ENCODE data around the gene GPC5.

The GPC5 gene

GRCh38 chr13:92150606-92151005, 752.2 kb downstream of the GPC5 start:
- no peak overlapping the region for H3K4me3 ChIP-seq (ENCODE audit: low read depth, low read length)
- no peak overlapping the region for H2AFZ ChIP-seq (ENCODE audit: insufficient read depth, low read length, poor library complexity)
- no peak overlapping the region for H2BK120ac ChIP-seq (ENCODE audit: insufficient read depth, low read length, poor library complexity)
- H3K9me3 ChIP-seq (ENCODE audit: insufficient read depth, low read depth, low read length): no peaks in the 10 kb centered on the region
- no peak overlapping the region for H4K91ac ChIP-seq (ENCODE audit: low read depth, low read length)
- no peak overlapping the region for H3K14ac ChIP-seq (ENCODE audit: low read length)
- no peak overlapping the region for H4K12ac ChIP-seq (ENCODE audit: low read depth, low read length)
- no peak overlapping the region for H3K23ac ChIP-seq (ENCODE audit: low read length)
- no peaks in the 10 kb centered on the region for H3K4me1 ChIP-seq (ENCODE audit: control insufficient read depth in 1 of 2, insufficient read depth in 2 of 2, low read length in 2 of 2)
- H2BK5ac ChIP-seq (ENCODE audit: low read depth, low read length, poor library complexity): no peak overlapping the region
- no peak for DNase-seq
- no peak overlapping the region for H3K4ac ChIP-seq (ENCODE audit: low read depth, low read length)
- H2AK5ac ChIP-seq (ENCODE audit: low read length): no peak overlapping the region
- no peaks in the 10 kb centered on the region for H3K36me3 ChIP-seq (ENCODE audit: control insufficient read depth in 1 of 2, insufficient read depth in 2 of 2, low read length in 2 of 2)
- no peaks in the 10 kb centered on the region for H3K79me1 ChIP-seq (ENCODE audit: low read length)
- H3K4me2 ChIP-seq (ENCODE audit: low read length): no peak overlapping the region
- no peaks in the 10 kb centered on the region for H3K27me3 ChIP-seq (ENCODE audit: insufficient read depth, low read length)
- no peak overlapping the region for H3K18ac ChIP-seq (ENCODE audit: low read length)
- H4K8ac ChIP-seq (ENCODE audit: low read depth, low read length): no peak overlapping the region
- no peaks in the 10 kb centered on the region for H3K79me2 ChIP-seq (ENCODE audit: control insufficient read depth, insufficient read depth, low read length, poor library complexity)
- H2BK12ac ChIP-seq (ENCODE audit: low read length): no peak overlapping the region
- WGBS (ENCODE audit: extremely low coverage, insufficient coverage, insufficient read length): no CpG with 5 or more reads among the region's 1 CpG
- H3K9ac ChIP-seq (ENCODE audit: low read length): no peak overlapping the region
- H3K27ac ChIP-seq (ENCODE audit: low read depth, low read length): no peak overlapping the region

GRCh38 chr13:92158346-92158745, 759.9 kb downstream of the GPC5 start:
- Histone ChIP-seq H3K79me1 (ENCODE audit: low read length) (no peaks in the 10 kb centered on the region), H2BK12ac (ENCODE audit: low read length) (no peak overlapping the region), H3K4me1 (ENCODE audit: control insufficient read depth in 1 of 2, insufficient read depth in 2 of 2, low read length in 2 of 2) (no peaks in the 10 kb centered on the region), H2BK120ac (ENCODE audit: insufficient read depth, low read length, poor library complexity) (no peak overlapping the region), H2AK5ac (ENCODE audit: low read length) (no peak overlapping the region), H3K23ac (ENCODE audit: low read length) (no peak overlapping the region), H3K4me3 (ENCODE audit: low read depth, low read length) (no peak overlapping the region), H3K4ac (ENCODE audit: low read depth, low read length) (no peak overlapping the region), H3K36me3 (ENCODE audit: control insufficient read depth in 1 of 2, insufficient read depth in 2 of 2, low read length in 2 of 2) (no peaks in the 10 kb centered on the region), H4K91ac (ENCODE audit: low read depth, low read length) (no peak overlapping the region), H4K8ac (ENCODE audit: low read depth, low read length) (no peak overlapping the region), H3K4me2 (ENCODE audit: low read length) (no peak overlapping the region), H3K27me3 (ENCODE audit: insufficient read depth, low read length) (no peaks in the 10 kb centered on the region), H3K18ac (ENCODE audit: low read length) (no peak overlapping the region), H3K79me2 (ENCODE audit: control insufficient read depth, insufficient read depth, low read length, poor library complexity) (no peaks in the 10 kb centered on the region), H3K9me3 (ENCODE audit: insufficient read depth, low read depth, low read length) (no peaks in the 10 kb centered on the region), H2BK5ac (ENCODE audit: low read depth, low read length, poor library complexity) (no peak overlapping the region), H2AFZ (ENCODE audit: insufficient read depth, low read length, poor library complexity) (no peak overlapping the region), H3K14ac (ENCODE audit: low read length) (no peak overlapping the region), H4K12ac (ENCODE audit: low read depth, low read length) (no peak overlapping the region), H3K9ac (ENCODE audit: low read length) (no peak overlapping the region), H3K27ac (ENCODE audit: low read depth, low read length) (no peak overlapping the region)
- no peak for DNase-seq
- WGBS (ENCODE audit: extremely low coverage, insufficient coverage, insufficient read length): 100% methylated on average over 2 of the region's 3 CpGs

- Histone ChIP-seq H4K12ac (ENCODE audit: low read depth, low read length) (no peak overlapping the region), H3K4me1 (ENCODE audit: control insufficient read depth in 1 of 2, insufficient read depth in 2 of 2, low read length in 2 of 2) (peaks cover 0 to 3% of the 10 kb centered on the region in 2 experiments), H2BK120ac (ENCODE audit: insufficient read depth, low read length, poor library complexity) (no peak overlapping the region), H2AK5ac (ENCODE audit: low read length) (no peak overlapping the region), H3K27me3 (ENCODE audit: insufficient read depth, low read length) (no peaks in the 10 kb centered on the region), H3K4me2 (ENCODE audit: low read length) (no peak overlapping the region), H3K4ac (ENCODE audit: low read depth, low read length) (no peak overlapping the region), H2AFZ (ENCODE audit: insufficient read depth, low read length, poor library complexity) (no peak overlapping the region), H4K8ac (ENCODE audit: low read depth, low read length) (no peak overlapping the region), H3K18ac (ENCODE audit: low read length) (no peak overlapping the region), H3K9me3 (ENCODE audit: insufficient read depth, low read depth, low read length) (no peaks in the 10 kb centered on the region), H3K27ac (ENCODE audit: low read depth, low read length) (no peak overlapping the region), H4K91ac (ENCODE audit: low read depth, low read length) (no peak overlapping the region), H3K36me3 (ENCODE audit: control insufficient read depth in 1 of 2, insufficient read depth in 2 of 2, low read length in 2 of 2) (no peaks in the 10 kb centered on the region), H3K14ac (ENCODE audit: low read length) (no peak overlapping the region), H3K23ac (ENCODE audit: low read length) (no peak overlapping the region), H2BK5ac (ENCODE audit: low read depth, low read length, poor library complexity) (no peak overlapping the region), H3K4me3 (ENCODE audit: low read depth, low read length) (no peak overlapping the region), H3K9ac (ENCODE audit: low read length) (no peak overlapping the region), H3K79me1 (ENCODE audit: low read length) (no peaks in the 10 kb centered on the region), H3K79me2 (ENCODE audit: control insufficient read depth, insufficient read depth, low read length, poor library complexity) (no peaks in the 10 kb centered on the region), H2BK12ac (ENCODE audit: low read length) (no peak overlapping the region)
- DNase-seq: no peak
- no CpG with 5 or more reads among the region's 5 CpGs for WGBS (ENCODE audit: extremely low coverage, insufficient coverage, insufficient read length)
Observed at GRCh38 chr13:92164822-92165221, 766.4 kb downstream of the GPC5 start.

GRCh38 chr13:92172191-92172590, 773.8 kb downstream of the GPC5 start:
- WGBS (ENCODE audit: extremely low coverage, insufficient coverage, insufficient read length): no CpG with 5 or more reads among the region's 1 CpG
- no peaks in the 10 kb centered on the region for H3K9me3 ChIP-seq (ENCODE audit: insufficient read depth, low read depth, low read length)
- no peaks in the 10 kb centered on the region for H3K4me1 ChIP-seq (ENCODE audit: control insufficient read depth in 1 of 2, insufficient read depth in 2 of 2, low read length in 2 of 2)
- H3K4me3 ChIP-seq (ENCODE audit: low read depth, low read length): no peak overlapping the region
- no peak overlapping the region for H3K23ac ChIP-seq (ENCODE audit: low read length)
- H4K91ac ChIP-seq (ENCODE audit: low read depth, low read length): no peak overlapping the region
- no peaks in the 10 kb centered on the region for H3K79me1 ChIP-seq (ENCODE audit: low read length)
- no peak for DNase-seq
- H3K4ac ChIP-seq (ENCODE audit: low read depth, low read length): no peak overlapping the region
- no peaks in the 10 kb centered on the region for H3K79me2 ChIP-seq (ENCODE audit: control insufficient read depth, insufficient read depth, low read length, poor library complexity)
- H3K36me3 ChIP-seq (ENCODE audit: control insufficient read depth in 1 of 2, insufficient read depth in 2 of 2, low read length in 2 of 2): no peaks in the 10 kb centered on the region
- H3K27me3 ChIP-seq (ENCODE audit: insufficient read depth, low read length): no peaks in the 10 kb centered on the region
- H2AFZ ChIP-seq (ENCODE audit: insufficient read depth, low read length, poor library complexity): no peak overlapping the region
- no peak overlapping the region for H2BK5ac ChIP-seq (ENCODE audit: low read depth, low read length, poor library complexity)
- H3K9ac ChIP-seq (ENCODE audit: low read length): no peak overlapping the region
- no peak overlapping the region for H2BK120ac ChIP-seq (ENCODE audit: insufficient read depth, low read length, poor library complexity)
- H3K18ac ChIP-seq (ENCODE audit: low read length): no peak overlapping the region
- no peak overlapping the region for H3K4me2 ChIP-seq (ENCODE audit: low read length)
- no peak overlapping the region for H3K27ac ChIP-seq (ENCODE audit: low read depth, low read length)
- no peak overlapping the region for H3K14ac ChIP-seq (ENCODE audit: low read length)
- H2BK12ac ChIP-seq (ENCODE audit: low read length): no peak overlapping the region
- no peak overlapping the region for H4K12ac ChIP-seq (ENCODE audit: low read depth, low read length)
- H2AK5ac ChIP-seq (ENCODE audit: low read length): no peak overlapping the region
- no peak overlapping the region for H4K8ac ChIP-seq (ENCODE audit: low read depth, low read length)
